GM12878 (cell line): ENCODE data around the gene BMPR1B.

Source experiments
- EP300 ChIP-seq, 2 experiments: fragments of 150-350 bp in 1 of 2; IDR thresholded peaks; 2 replicates each; pipeline ENCODE4 v1.6.1; 2011 to 2012; ENCODE audit warnings: low read depth in 2 of 2, low read length in 2 of 2, borderline replicate concordance in 1 of 2, improper control_type of control experiment in 1 of 2, inconsistent platforms in 1 of 2; ENCODE audit not compliant: control insufficient read depth in 1 of 2
- HDAC6 ChIP-seq: fragments of 200-600 bp; sonication (generic); IDR thresholded peaks from one replicate; pipeline ENCODE4 v1.8.0; 2017; ENCODE audit warnings: antibody characterized with exemption; ENCODE audit not compliant: unreplicated experiment
- IRF5 ChIP-seq: fragments of 450-650 bp; IDR thresholded peaks from 2 replicates; pipeline ENCODE4 v1.6.1; 2017; ENCODE audit warnings: borderline replicate concordance
- PAX8 ChIP-seq: fragments of 450-650 bp; IDR thresholded peaks from 2 replicates; pipeline ENCODE4 v1.6.1; 2017; ENCODE audit warnings: mild to moderate bottlenecking, moderate library complexity
- POLR2A ChIP-seq: IDR thresholded peaks from 2 replicates; pipeline ENCODE4 v1.6.1; 2011; ENCODE audit warnings: low read depth, mild to moderate bottlenecking, low read length
- RAD51 ChIP-seq: fragments of 450-650 bp; IDR thresholded peaks from 2 replicates; pipeline ENCODE4 v1.6.1; 2016; ENCODE audit warnings: moderate library complexity, mild to moderate bottlenecking, inconsistent platforms
- USF2 ChIP-seq: IDR thresholded peaks from 2 replicates; pipeline ENCODE4 v1.6.1; 2011; ENCODE audit warnings: low read depth, low read length, improper control_type of control experiment, borderline replicate concordance
- ZBTB40 ChIP-seq: fragments of 450-650 bp; IDR thresholded peaks from 2 replicates; pipeline ENCODE4 v1.6.1; 2016; ENCODE audit warnings: mild to moderate bottlenecking, moderate library complexity, borderline replicate concordance

- TF ChIP-seq PAX8 (no peak), EP300 (IDR thresholded peaks at IDR 0.05; ENCODE audit: borderline replicate concordance in 1 of 2, control insufficient read depth in 1 of 2, low read depth in 2 of 2, low read length in 2 of 2) (no peak), IRF5 (no peak), ZBTB40 (no peak), POLR2A (no peak), USF2 (no peak), HDAC6 (no peak), RAD51 (no peak)
Observed at GRCh38 chr4:95188701-95189370, 431.1 kb downstream of the BMPR1B start.
